NCI-H1105 treated with DMSO at 0.1 percent for 48 hours (cell line): Measurements from ENCODE around the gene LEMD2.

Experiments used
- DNase-seq: peaks from one replicate; lab custom pipeline; 2025; lab: John Stamatoyannopoulos, UW

The LEMD2 gene

GRCh38 chr6:33738153-33738552 lies 50.8 kb downstream of the LEMD2 start:
- DNase-seq, result no peak

GRCh38 chr6:33737267-33738026 lies 51.5 kb downstream of the LEMD2 start:
- no peak for DNase-seq

- no peak for DNase-seq
Measured at GRCh38 chr6:33735216-33735615, 53.7 kb downstream of the LEMD2 start.

- no peak for DNase-seq
Measured at GRCh38 chr6:33733709-33734007, 55.3 kb downstream of the LEMD2 start.

GRCh38 chr6:33732817-33733708 lies 55.9 kb downstream of the LEMD2 start:
- no peak for DNase-seq

GRCh38 chr6:33732385-33732784 lies 56.5 kb downstream of the LEMD2 start:
- DNase-seq, result no peak

GRCh38 chr6:33731751-33732282 lies 57.1 kb downstream of the LEMD2 start:
- no peak for DNase-seq

GRCh38 chr6:33731035-33731434 lies 57.9 kb downstream of the LEMD2 start:
- DNase-seq, result no peak

- no peak for DNase-seq
Measured at GRCh38 chr6:33730611-33731010, 58.3 kb downstream of the LEMD2 start.

- DNase-seq, result no peak
Measured at GRCh38 chr6:33729059-33729458, 59.9 kb downstream of the LEMD2 start.

GRCh38 chr6:33728438-33728837 lies 60.5 kb downstream of the LEMD2 start:
- no peak for DNase-seq

- DNase-seq, result no peak
Measured at GRCh38 chr6:33727932-33728331, 61.0 kb downstream of the LEMD2 start.

- no peak for DNase-seq
Measured at GRCh38 chr6:33727126-33727525, 61.8 kb downstream of the LEMD2 start.

GRCh38 chr6:33726696-33727095 lies 62.2 kb downstream of the LEMD2 start:
- no peak for DNase-seq

GRCh38 chr6:33725891-33726673 lies 62.8 kb downstream of the LEMD2 start:
- DNase-seq, result no peak

- DNase-seq, result no peak
Measured at GRCh38 chr6:33725222-33725621, 63.7 kb downstream of the LEMD2 start.

- DNase-seq, result no peak
Measured at GRCh38 chr6:33724102-33725023, 64.6 kb downstream of the LEMD2 start.

GRCh38 chr6:33723371-33724085 lies 65.4 kb downstream of the LEMD2 start:
- DNase-seq, result no peak

- no peak for DNase-seq
Measured at GRCh38 chr6:33722103-33722623, 66.8 kb downstream of the LEMD2 start.

- no peak for DNase-seq
Measured at GRCh38 chr6:33721508-33721907, 67.4 kb downstream of the LEMD2 start.
